CD4-positive, alpha-beta T cell treated with Interferon gamma for 1 hour (primary cell): ENCODE results near the gene HTRA2.

Source experiments
- DNase-seq: peaks from one replicate; pipeline ENCODE4 v3.0.0-alpha.2; 2020

The HTRA2 gene

GRCh38 chr2:74501335-74502071, 28.2 kb upstream of the HTRA2 start:
- DNase-seq: no peak

- DNase-seq: no peak
These were observed 27.5 kb upstream of the HTRA2 start for GRCh38 chr2:74502147-74502719.

GRCh38 chr2:74502720-74503505, 26.8 kb upstream of the HTRA2 start:
- DNase-seq: peak; percentile 71

GRCh38 chr2:74503506-74504475, 25.9 kb upstream of the HTRA2 start:
- DNase-seq: no peak

GRCh38 chr2:74504591-74504990, 25.1 kb upstream of the HTRA2 start:
- no peak for DNase-seq

GRCh38 chr2:74505448-74506246, 24.1 kb upstream of the HTRA2 start:
- DNase-seq: no peak

- peak; percentile 98 for DNase-seq
These were observed 22.4 kb upstream of the HTRA2 start, which contains the start of gene PCGF1 for GRCh38 chr2:74507145-74507925. TSS of gene PCGF1 (minus strand) at chr2:74507695. CDS start at chr2:74507668, 27 bp downstream.

GRCh38 chr2:74507926-74508520, 21.7 kb upstream of the HTRA2 start:
- DNase-seq: no peak

GRCh38 chr2:74510272-74510671, 19.5 kb upstream of the HTRA2 start:
- DNase-seq: no peak

GRCh38 chr2:74511104-74511989, 18.4 kb upstream of the HTRA2 start:
- no peak for DNase-seq

- DNase-seq: no peak
These were observed 16.8 kb upstream of the HTRA2 start for GRCh38 chr2:74512744-74513604.

GRCh38 chr2:74513605-74514367, 15.9 kb upstream of the HTRA2 start:
- DNase-seq: no peak

GRCh38 chr2:74514368-74515270, 15.1 kb upstream of the HTRA2 start, which contains the start of gene TLX2:
TSS of gene TLX2 (plus strand) at chr2:74514450. CDS start at chr2:74514807, 357 bp downstream.
- DNase-seq: no peak

- no peak for DNase-seq
These were observed 14.3 kb upstream of the HTRA2 start for GRCh38 chr2:74515271-74515980.

GRCh38 chr2:74515981-74516633, 13.6 kb upstream of the HTRA2 start:
- peak; percentile 76 for DNase-seq
